HFFc6 (cell line): ENCODE measurements around the gene YPEL5. TPM values are rescaled to one million over a fixed set of nuclear protein-coding genes. Genes with fewer than 3 reads are reported as not detected.

Source experiments
- DNase-seq: peaks from one replicate; pipeline ENCODE4 v3.0.0-alpha.2; 2018
- H3K27ac Mint-ChIP-seq: 2 replicates; pipeline ENCODE4 v1.8.0; 2020; ENCODE audit warnings: mild to moderate bottlenecking, mixed read lengths
- H3K27me3 Mint-ChIP-seq: 2 replicates; pipeline ENCODE4 v1.8.0; 2021; ENCODE audit warnings: mild to moderate bottlenecking, moderate library complexity, mixed read lengths; ENCODE audit not compliant: insufficient read depth
- H3K36me3 Mint-ChIP-seq: 2 replicates; pipeline ENCODE4 v1.8.0; 2021; ENCODE audit warnings: low read depth, mixed read lengths
- H3K4me1 Mint-ChIP-seq: 2 replicates; pipeline ENCODE4 v1.8.0; 2020; ENCODE audit warnings: low read depth, mixed read lengths
- H3K4me3 Mint-ChIP-seq: 2 replicates; pipeline ENCODE4 v1.8.0; 2020; ENCODE audit warnings: mild to moderate bottlenecking, moderate library complexity, mixed read lengths
- H3K9me3 Mint-ChIP-seq: 2 replicates; pipeline ENCODE4 v1.8.0; 2020; ENCODE audit warnings: mild to moderate bottlenecking, mixed read lengths
- total RNA-seq, 6 experiments: library from RNA; stranded (reverse); fragmentation: NEBNext Ultra II Directional; extraction: Animal tissue kit (Norgen Biotek cat#: 25700); gene quantifications; 2 replicates in 1 of 6; 3 replicates in 5 of 6; pipeline ENCODE4 v1.2.3, GENCODE V29; 2021
- TF ChIP-seq, protein P1 (sequence below): fragments of 200-600 bp; sonication (generic); IDR thresholded peaks from 2 replicates; pipeline ENCODE4 v1.5.0; 2021; ENCODE audit warnings: antibody characterized with exemption, mild to moderate bottlenecking

Gene YPEL5
- total RNA-seq, 6 experiments from 2014 or later, result 81.8 to 110 (median 88.4) TPM

DNA sequence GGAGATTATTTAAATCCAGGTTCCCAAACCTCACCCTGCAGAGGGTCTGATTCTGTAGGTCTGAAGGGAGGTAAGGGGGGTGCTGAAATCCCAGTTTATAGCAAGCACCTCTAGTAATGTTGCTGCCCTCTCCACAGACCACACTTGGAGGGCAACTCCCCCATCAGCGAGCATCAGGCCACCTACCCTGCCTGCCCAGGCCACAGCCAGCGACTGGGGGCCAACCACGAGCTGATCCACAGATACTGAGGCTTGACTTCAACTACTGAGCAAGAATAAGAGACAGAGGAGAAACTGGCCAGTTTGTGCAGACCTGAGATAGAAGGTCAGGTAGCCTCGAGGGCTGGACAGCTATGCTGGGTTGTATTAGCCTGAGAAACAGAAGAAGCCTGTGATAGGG, 48.2 kb downstream of the YPEL5 start:
- no peak for DNase-seq
- Mint-ChIP-seq H3K27me3 (peaks cover 13% of the 10 kb centered on the region), H3K4me3 (no peak overlapping the region), H3K9me3 (no peaks in the 10 kb centered on the region), H3K36me3 (no peaks in the 10 kb centered on the region), H3K4me1 (peaks cover 17% of the 10 kb centered on the region; the same call in 1 of the 2 replicates), H3K27ac (no peak overlapping the region)
- TF ChIP-seq, protein P1, sequence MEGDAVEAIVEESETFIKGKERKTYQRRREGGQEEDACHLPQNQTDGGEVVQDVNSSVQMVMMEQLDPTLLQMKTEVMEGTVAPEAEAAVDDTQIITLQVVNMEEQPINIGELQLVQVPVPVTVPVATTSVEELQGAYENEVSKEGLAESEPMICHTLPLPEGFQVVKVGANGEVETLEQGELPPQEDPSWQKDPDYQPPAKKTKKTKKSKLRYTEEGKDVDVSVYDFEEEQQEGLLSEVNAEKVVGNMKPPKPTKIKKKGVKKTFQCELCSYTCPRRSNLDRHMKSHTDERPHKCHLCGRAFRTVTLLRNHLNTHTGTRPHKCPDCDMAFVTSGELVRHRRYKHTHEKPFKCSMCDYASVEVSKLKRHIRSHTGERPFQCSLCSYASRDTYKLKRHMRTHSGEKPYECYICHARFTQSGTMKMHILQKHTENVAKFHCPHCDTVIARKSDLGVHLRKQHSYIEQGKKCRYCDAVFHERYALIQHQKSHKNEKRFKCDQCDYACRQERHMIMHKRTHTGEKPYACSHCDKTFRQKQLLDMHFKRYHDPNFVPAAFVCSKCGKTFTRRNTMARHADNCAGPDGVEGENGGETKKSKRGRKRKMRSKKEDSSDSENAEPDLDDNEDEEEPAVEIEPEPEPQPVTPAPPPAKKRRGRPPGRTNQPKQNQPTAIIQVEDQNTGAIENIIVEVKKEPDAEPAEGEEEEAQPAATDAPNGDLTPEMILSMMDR, result no peak

DNA sequence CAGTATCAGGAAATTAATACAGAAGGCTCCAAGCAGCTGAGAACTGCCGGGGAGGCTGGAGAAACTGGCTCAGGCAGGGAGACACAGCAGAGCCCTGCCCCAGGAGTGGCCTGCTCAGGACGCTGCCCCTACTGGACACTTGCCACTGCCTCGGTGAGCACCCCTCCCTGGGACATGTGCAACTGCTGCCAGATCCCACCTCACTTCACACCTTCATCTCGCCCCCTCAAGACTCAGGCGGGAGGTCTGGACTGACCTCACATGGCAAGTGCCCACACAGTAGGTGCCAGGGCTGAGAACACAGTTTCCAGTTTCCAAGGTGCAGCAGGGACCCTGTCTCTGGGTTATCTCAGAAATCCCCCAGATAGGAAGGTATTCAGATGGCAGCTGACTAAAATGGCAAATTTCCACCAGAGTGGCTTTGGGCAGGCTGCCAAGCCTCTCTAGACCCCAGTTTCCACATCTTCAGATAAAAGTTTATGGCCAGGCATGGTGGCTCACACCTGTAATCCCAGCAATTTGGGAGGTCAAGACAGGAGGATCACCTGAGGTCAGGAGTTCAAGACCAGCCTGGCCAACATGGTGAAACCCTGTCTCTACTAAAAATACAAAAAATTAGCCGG, 50.9 kb downstream of the YPEL5 start:
- no peak for DNase-seq
- Mint-ChIP-seq H3K4me3 (no peak overlapping the region), H3K9me3 (no peaks in the 10 kb centered on the region), H3K27me3 (peaks cover 13% of the 10 kb centered on the region), H3K36me3 (no peaks in the 10 kb centered on the region), H3K27ac (no peak overlapping the region), H3K4me1 (peaks cover 23% of the 10 kb centered on the region; the same call in 1 of the 2 replicates)
- TF ChIP-seq, protein P1, result no peak

DNA sequence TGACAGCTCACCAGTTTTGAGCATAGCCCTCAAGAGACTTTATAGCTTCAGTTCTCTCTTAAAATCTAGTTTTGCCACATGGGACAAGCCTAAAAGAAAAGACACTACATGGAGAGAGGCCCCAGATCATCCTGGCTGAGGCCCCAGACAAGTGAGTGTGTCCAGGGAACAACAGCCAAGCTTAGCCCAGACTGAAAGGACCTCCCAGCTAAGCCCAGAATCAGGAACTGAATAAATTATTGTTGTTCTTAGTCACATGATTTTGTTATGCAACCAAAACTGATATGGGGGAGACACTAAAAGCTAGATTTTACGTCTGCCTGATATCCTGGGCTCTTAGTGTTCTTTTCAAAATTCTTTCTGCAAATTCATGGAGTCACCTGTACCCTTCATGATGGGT, 55.2 kb downstream of the YPEL5 start:
- H3K4me1 Mint-ChIP-seq, result peaks cover 6% of the 10 kb centered on the region; the same call in 1 of the 2 replicates
- TF ChIP-seq, protein P1, result no peak
- no peak overlapping the region for H3K4me3 Mint-ChIP-seq
- no peak for DNase-seq
- no peaks in the 10 kb centered on the region for H3K9me3 Mint-ChIP-seq
- no peak overlapping the region for H3K27ac Mint-ChIP-seq
- H3K27me3 Mint-ChIP-seq, result peaks cover 15% of the 10 kb centered on the region; the same call in 1 of the 2 replicates
- no peaks in the 10 kb centered on the region for H3K36me3 Mint-ChIP-seq

DNA sequence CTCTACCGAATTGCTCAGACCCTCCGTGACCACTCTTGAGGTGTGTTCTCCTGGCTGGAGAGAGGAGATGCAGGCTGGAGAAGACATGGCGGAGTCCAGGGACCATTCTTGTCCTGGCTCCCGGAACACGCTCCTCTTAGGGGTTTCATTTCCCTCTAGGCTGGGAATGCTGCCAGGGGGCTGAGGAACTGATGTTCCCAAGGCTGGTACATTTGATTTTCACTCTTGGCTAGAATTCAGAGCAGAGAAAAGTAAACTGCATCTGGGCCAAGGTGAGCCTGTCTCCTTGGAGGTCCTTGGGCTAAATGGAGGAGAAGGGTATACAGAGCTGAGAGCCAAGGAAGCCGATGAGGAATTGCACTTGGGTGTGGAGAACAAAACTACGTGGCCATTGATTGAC, 56.3 kb downstream of the YPEL5 start:
- Mint-ChIP-seq H3K9me3 (no peaks in the 10 kb centered on the region), H3K4me1 (peaks cover 6% of the 10 kb centered on the region; the same call in 1 of the 2 replicates), H3K36me3 (no peaks in the 10 kb centered on the region), H3K27me3 (peaks cover 15% of the 10 kb centered on the region; the same call in 1 of the 2 replicates), H3K4me3 (no peak overlapping the region), H3K27ac (no peak overlapping the region)
- TF ChIP-seq, protein P1, result no peak
- DNase-seq, result no peak

DNA sequence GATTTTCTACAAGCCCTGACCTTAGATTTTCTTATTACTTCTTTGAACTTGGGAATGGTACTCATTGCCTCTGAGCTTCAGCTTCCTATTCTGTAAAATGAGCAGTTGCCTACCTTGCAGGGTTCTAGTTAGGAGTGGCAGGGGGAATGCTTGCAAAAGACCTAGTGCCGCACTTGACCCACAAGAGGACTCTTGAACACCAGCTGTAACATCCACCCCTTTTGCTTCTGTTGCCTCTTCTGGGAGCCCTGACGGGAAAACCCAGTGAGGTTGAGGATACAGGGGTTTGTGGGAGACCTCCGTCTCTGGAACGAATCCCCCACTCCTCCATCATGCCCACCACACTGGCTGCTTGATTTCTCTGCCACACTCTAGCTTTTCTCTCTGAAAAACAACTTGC, 57.5 kb downstream of the YPEL5 start:
- TF ChIP-seq, protein P1, result no peak
- Mint-ChIP-seq H3K4me1 (peaks cover 6% of the 10 kb centered on the region; the same call in 1 of the 2 replicates), H3K36me3 (no peaks in the 10 kb centered on the region), H3K27ac (no peak overlapping the region), H3K9me3 (no peaks in the 10 kb centered on the region), H3K27me3 (peaks cover 15% of the 10 kb centered on the region; the same call in 1 of the 2 replicates), H3K4me3 (no peak overlapping the region)
- no peak for DNase-seq
